ENCODE results near the gene KLHDC8A.

DNA sequence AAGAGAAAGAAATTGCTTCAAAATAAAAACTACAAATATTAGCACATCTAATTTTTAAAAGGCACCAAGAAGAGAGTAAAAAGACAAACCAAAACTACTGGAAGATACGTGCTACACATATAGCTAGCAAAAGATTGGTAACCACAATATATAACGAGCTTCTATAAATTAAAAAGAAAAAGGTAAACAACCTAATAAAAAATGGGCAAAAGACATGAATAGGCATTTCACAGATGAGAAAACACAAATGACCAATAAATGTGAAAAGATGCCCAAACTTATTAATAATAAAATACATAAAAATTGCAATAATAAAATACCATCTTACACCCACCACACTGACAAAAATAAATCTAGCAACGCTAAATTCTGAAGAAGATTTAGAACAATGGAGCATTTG, 38.9 kb upstream of the KLHDC8A start:
- TF ChIP-seq, protein P1, sequence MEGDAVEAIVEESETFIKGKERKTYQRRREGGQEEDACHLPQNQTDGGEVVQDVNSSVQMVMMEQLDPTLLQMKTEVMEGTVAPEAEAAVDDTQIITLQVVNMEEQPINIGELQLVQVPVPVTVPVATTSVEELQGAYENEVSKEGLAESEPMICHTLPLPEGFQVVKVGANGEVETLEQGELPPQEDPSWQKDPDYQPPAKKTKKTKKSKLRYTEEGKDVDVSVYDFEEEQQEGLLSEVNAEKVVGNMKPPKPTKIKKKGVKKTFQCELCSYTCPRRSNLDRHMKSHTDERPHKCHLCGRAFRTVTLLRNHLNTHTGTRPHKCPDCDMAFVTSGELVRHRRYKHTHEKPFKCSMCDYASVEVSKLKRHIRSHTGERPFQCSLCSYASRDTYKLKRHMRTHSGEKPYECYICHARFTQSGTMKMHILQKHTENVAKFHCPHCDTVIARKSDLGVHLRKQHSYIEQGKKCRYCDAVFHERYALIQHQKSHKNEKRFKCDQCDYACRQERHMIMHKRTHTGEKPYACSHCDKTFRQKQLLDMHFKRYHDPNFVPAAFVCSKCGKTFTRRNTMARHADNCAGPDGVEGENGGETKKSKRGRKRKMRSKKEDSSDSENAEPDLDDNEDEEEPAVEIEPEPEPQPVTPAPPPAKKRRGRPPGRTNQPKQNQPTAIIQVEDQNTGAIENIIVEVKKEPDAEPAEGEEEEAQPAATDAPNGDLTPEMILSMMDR (IDR thresholded peaks at IDR 0.05): no peak
- no peak for TF ChIP-seq POLR2A (IDR thresholded peaks at IDR 0.05)
- no peak for TF ChIP-seq EP300 (IDR thresholded peaks at IDR 0.05)

Measured in tibial nerve (tissue), 4 donors.